NCI-H2171 treated with DMSO at 0.1 percent for 48 hours (cell line): ENCODE results near the gene POLR2C.
"Not testable (repeated sequence)": the region's sequence is repeated elsewhere in the genome, so short reads cannot be mapped to it uniquely, and the experiment has no call there.

Experiments
- DNase-seq: peaks from one replicate; lab custom pipeline; 2025; lab: John Stamatoyannopoulos, UW

POLR2C gene

GRCh38 chr16:57479976-57480753 lies 17.7 kb downstream of the POLR2C start:
- DNase-seq, result no peak

- DNase-seq, result peak; percentile 20
Observed at GRCh38 chr16:57480754-57481230, 18.3 kb downstream of the POLR2C start.

GRCh38 chr16:57481421-57481820 lies 18.9 kb downstream of the POLR2C start:
- DNase-seq, result no peak

- DNase-seq, result no peak
Observed at GRCh38 chr16:57482845-57483545, 20.5 kb downstream of the POLR2C start.

GRCh38 chr16:57483725-57484514 lies 21.4 kb downstream of the POLR2C start:
- no peak for DNase-seq

- no peak for DNase-seq
Observed at GRCh38 chr16:57484515-57485005, 22.1 kb downstream of the POLR2C start.

GRCh38 chr16:57485091-57485915 lies 22.8 kb downstream of the POLR2C start:
- DNase-seq, result no peak

GRCh38 chr16:57485916-57486857 lies 23.7 kb downstream of the POLR2C start, which contains the start of gene DOK4:
Gene DOK4, minus strand, starts transcription at chr16:57486493. Its CDS starts 6,986 bp downstream, at chr16:57479507.
- DNase-seq, result peak; percentile 69

- no peak for DNase-seq
Observed at GRCh38 chr16:57486858-57487834, 24.7 kb downstream of the POLR2C start.

GRCh38 chr16:57489229-57489628 lies 26.8 kb downstream of the POLR2C start:
- no peak for DNase-seq

- no peak for DNase-seq
Observed at GRCh38 chr16:57493767-57494166, 31.3 kb downstream of the POLR2C start.

GRCh38 chr16:57497121-57497520 lies 34.6 kb downstream of the POLR2C start:
- DNase-seq, result no peak

GRCh38 chr16:57498031-57498430 lies 35.6 kb downstream of the POLR2C start:
- no peak for DNase-seq

- not testable (repeated sequence) for DNase-seq
Observed at GRCh38 chr16:57499941-57500340, 37.5 kb downstream of the POLR2C start.

- DNase-seq, result no peak
Observed at GRCh38 chr16:57500578-57501111, 38.2 kb downstream of the POLR2C start.

GRCh38 chr16:57501492-57501891 lies 39.0 kb downstream of the POLR2C start:
- DNase-seq, result no peak

- DNase-seq, result no peak
Observed at GRCh38 chr16:57502048-57502775, 39.7 kb downstream of the POLR2C start.

- DNase-seq, result peak; percentile 91
Observed at GRCh38 chr16:57503366-57503765, 40.9 kb downstream of the POLR2C start.
